Erythroblast (primary cell): ENCODE data around the gene INO80E.

Experiments used
- GATA1 ChIP-seq: IDR thresholded peaks from 2 replicates; pipeline ENCODE4 v1.6.1; 2011; ENCODE audit warnings: low read depth, mild to moderate bottlenecking, control low read depth, low read length, moderate library complexity
- POLR2A ChIP-seq: IDR thresholded peaks from 2 replicates; pipeline ENCODE4 v1.6.1; 2011; ENCODE audit warnings: mild to moderate bottlenecking, low read length

DNA sequence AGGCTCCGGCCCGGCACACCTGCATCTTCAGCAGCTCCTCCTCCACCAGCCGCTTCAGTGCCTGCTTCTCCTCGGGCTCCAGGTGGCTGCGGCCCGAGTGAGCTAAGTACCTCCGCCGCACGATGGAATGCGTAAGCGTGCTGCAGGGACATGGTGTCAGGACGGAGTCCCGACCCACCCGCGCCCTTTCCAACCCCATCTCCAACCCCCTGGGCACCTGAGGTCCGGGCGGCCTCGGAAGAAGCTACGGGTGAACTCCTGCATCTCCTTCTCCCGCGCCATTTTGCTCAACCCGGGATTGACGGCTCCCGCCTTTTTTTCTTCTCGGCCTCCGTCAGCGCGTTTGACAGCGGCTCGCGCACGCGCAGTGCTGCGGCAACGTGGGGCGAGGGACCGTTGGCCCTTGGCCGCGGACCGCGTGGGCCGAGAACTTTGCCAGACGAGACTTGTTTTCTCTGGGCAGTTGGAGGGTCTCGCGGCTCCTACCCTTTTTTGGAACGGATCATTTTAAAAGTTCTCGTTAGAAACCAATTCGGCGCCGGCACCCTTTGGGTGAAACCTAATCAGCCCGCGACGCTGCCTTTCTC is 624 bp upstream of the INO80E start, which contains the start of gene HIRIP3:
- TF ChIP-seq POLR2A (no peak), GATA1 (no peak)
